Nephron (organoid): ENCODE results near the gene ZNF775.

ENCODE experiments used
- H3K27ac Mint-ChIP-seq, 3 experiments: 2 replicates each; pipeline ENCODE4 v1.8.0; 2020; ENCODE audit warnings: mixed read lengths in 3 of 3, mild to moderate bottlenecking in 2 of 3, moderate library complexity in 1 of 3
- H3K27me3 Mint-ChIP-seq: 2 replicates; pipeline ENCODE4 v1.8.0; 2021; ENCODE audit warnings: low read depth, mild to moderate bottlenecking, moderate library complexity, mixed read lengths
- H3K36me3 Mint-ChIP-seq: 2 replicates; pipeline ENCODE4 v1.8.0; 2020; ENCODE audit warnings: low read depth, mixed read lengths
- H3K4me1 Mint-ChIP-seq: 2 replicates; pipeline ENCODE4 v1.8.0; 2020; ENCODE audit warnings: mixed read lengths
- H3K4me3 Mint-ChIP-seq, 3 experiments: 2 replicates each; pipeline ENCODE4 v1.8.0; 2020; ENCODE audit warnings: mild to moderate bottlenecking in 3 of 3, mixed read lengths in 3 of 3, moderate library complexity in 2 of 3
- H3K9me3 Mint-ChIP-seq: 2 replicates; pipeline ENCODE4 v1.8.0; 2020; ENCODE audit warnings: mixed read lengths
- CTCF ChIP-seq, 3 experiments: fragments of 200-600 bp; sonication (generic); IDR thresholded peaks; one replicate each; pipeline ENCODE4 v1.5.0; 2021; ENCODE audit warnings: antibody characterized with exemption in 3 of 3; ENCODE audit not compliant: unreplicated experiment in 3 of 3

The ZNF775 gene

GRCh38 chr7:150402671-150403321 lies 23.7 kb downstream of the ZNF775 start:
- Mint-ChIP-seq H3K4me1 (peaks cover 62% of the 10 kb centered on the region), H3K9me3 (no peaks in the 10 kb centered on the region), H3K36me3 (peaks cover 18% of the 10 kb centered on the region), H3K27ac (peak overlapping the region; percentile 91 to 99 (median 97)), H3K27me3 (no peaks in the 10 kb centered on the region), H3K4me3 (peak overlapping the region; percentile 67 to 78 (median 76))
- no peak for TF ChIP-seq CTCF (IDR thresholded peaks at IDR 0.05; ENCODE audit: unreplicated experiment in 3 of 3)

GRCh38 chr7:150403376-150404171 lies 24.4 kb downstream of the ZNF775 start:
- no peak for TF ChIP-seq CTCF (IDR thresholded peaks at IDR 0.05; ENCODE audit: unreplicated experiment in 3 of 3)
- no peaks in the 10 kb centered on the region for H3K27me3 Mint-ChIP-seq
- H3K4me1 Mint-ChIP-seq, result peaks cover 62% of the 10 kb centered on the region

GRCh38 chr7:150404172-150404804 lies 25.2 kb downstream of the ZNF775 start:
- H3K4me3 Mint-ChIP-seq, result peak overlapping the region; percentile 89 to 94 (median 93)
- no peaks in the 10 kb centered on the region for H3K27me3 Mint-ChIP-seq
- H3K9me3 Mint-ChIP-seq, result no peaks in the 10 kb centered on the region
- TF ChIP-seq CTCF (IDR thresholded peaks at IDR 0.05; ENCODE audit: unreplicated experiment in 3 of 3), result no peak
- peaks cover 62% of the 10 kb centered on the region for H3K4me1 Mint-ChIP-seq
- H3K27ac Mint-ChIP-seq, result peak overlapping the region; percentile 91 to 99 (median 97)
- H3K36me3 Mint-ChIP-seq, result peaks cover 8% of the 10 kb centered on the region

More at GRCh38 chr7:150403376-150404171, 24.4 kb downstream of the ZNF775 start:
- Mint-ChIP-seq H3K27ac (peak overlapping the region; percentile 91 to 99 (median 97)), H3K4me3 (peak overlapping the region; percentile 89 to 94 (median 93)), H3K36me3 (peaks cover 11% of the 10 kb centered on the region), H3K9me3 (no peaks in the 10 kb centered on the region)

- Mint-ChIP-seq H3K4me1 (peaks cover 62% of the 10 kb centered on the region), H3K4me3 (peak overlapping the region; percentile 93 to 97 (median 94)), H3K36me3 (peaks cover 8% of the 10 kb centered on the region), H3K27me3 (no peaks in the 10 kb centered on the region), H3K27ac (peak overlapping the region; percentile 91 to 99 (median 97)), H3K9me3 (no peaks in the 10 kb centered on the region)
- peak in 1 of 3 experiments; percentile 15 for TF ChIP-seq CTCF (IDR thresholded peaks at IDR 0.05; ENCODE audit: unreplicated experiment in 3 of 3)
Measured at GRCh38 chr7:150404805-150405583, 25.9 kb downstream of the ZNF775 start.

GRCh38 chr7:150405584-150406311 lies 26.6 kb downstream of the ZNF775 start:
- peaks cover 10% of the 10 kb centered on the region for H3K36me3 Mint-ChIP-seq
- peak overlapping the region; percentile 93 to 97 (median 94) for H3K4me3 Mint-ChIP-seq
- TF ChIP-seq CTCF (IDR thresholded peaks at IDR 0.05; ENCODE audit: unreplicated experiment in 3 of 3), result no peak
- H3K9me3 Mint-ChIP-seq, result no peaks in the 10 kb centered on the region
- H3K27ac Mint-ChIP-seq, result peak overlapping the region; percentile 91 to 99 (median 96)
- H3K4me1 Mint-ChIP-seq, result peaks cover 59% of the 10 kb centered on the region
- no peaks in the 10 kb centered on the region for H3K27me3 Mint-ChIP-seq
